ENCODE measurements around the gene KRT3.

DNA sequence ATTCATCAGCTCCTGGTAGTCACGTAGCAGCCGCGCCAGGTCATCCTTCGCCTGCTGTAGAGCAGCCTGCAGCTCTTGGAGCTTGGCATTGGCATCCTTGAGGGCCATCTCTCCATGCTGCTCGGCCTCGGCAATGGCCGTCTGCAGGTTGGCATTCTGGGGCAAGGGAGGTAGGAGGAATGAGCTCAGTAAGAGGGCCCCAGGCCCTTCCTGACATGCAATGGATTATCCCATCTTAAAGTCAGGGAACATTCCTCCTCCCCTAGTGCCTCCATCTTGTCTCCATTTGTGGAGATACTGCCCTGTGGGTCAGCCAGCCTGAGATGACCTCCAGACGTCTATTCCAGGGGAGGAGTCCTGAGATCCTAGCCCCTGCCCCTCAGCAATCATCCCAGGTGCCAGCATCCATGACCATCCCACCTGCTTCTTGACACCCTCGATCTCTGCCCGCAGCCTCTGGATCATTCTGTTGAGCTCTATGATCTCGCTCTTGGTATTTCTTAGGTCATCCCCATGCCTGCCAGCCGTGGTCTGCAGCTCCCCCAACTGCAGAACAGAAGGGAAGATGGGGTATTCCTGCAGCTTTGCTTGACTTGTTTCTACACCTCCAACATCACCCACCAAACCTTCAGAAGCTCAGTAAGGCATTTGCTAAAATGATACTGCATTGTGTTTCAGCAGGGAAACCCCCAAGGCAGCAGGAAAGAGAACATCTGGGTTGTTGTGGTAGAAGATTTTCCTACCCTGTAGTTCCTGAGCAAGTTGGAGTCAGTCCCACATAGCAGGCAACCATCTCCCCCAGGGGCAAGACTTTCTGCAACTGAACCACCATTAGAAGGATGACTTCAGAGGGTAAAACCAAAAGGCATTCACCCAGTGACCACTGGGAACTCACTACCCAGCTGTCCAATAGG, 4.4 kb downstream of the KRT3 start:
- TF ChIP-seq POLR2A (IDR thresholded peaks at IDR 0.05; ENCODE audit: low read depth, low read length) = no peak
- TF ChIP-seq POLR2AphosphoS5 (IDR thresholded peaks at IDR 0.05; ENCODE audit: low read depth, low read length) = no peak
